Esophagus squamous epithelium (tissue), 4 donors: Measurements from ENCODE around the gene CD47.

Source experiments
- CTCF ChIP-seq, 6 experiments: fragments of 450-650 bp in 4 of 6; fragments of 200-600 bp in 2 of 6; sonication (generic) in 2 of 6; IDR thresholded peaks; one replicate each; pipeline ENCODE4 v1.5.1; 2016 to 2019; ENCODE audit warnings: antibody characterized with exemption in 6 of 6, mild to moderate bottlenecking in 4 of 6, moderate library complexity in 4 of 6
- POLR2A ChIP-seq, 4 donors: fragments of 450-650 bp; IDR thresholded peaks; one replicate each; pipeline ENCODE4 v1.6.1; 2017; ENCODE audit warnings: antibody characterized with exemption in 4 of 4, mild to moderate bottlenecking in 4 of 4, moderate library complexity in 3 of 4

GRCh38 chr3:108123326-108123725 lies 32.5 kb upstream of the CD47 start:
- TF ChIP-seq CTCF (IDR thresholded peaks at IDR 0.05) (no peak), POLR2A (IDR thresholded peaks at IDR 0.05) (no peak)
